HG02870 (cell line): ENCODE measurements around the gene PSMC5.
"Not testable (repeated sequence)": the region's sequence is repeated elsewhere in the genome, so short reads cannot be mapped to it uniquely, and the experiment has no call there.

Experiments
- ATAC-seq: cut with Tn5 transposase; IDR thresholded peaks from one replicate; pipeline ENCODE4 v1.9.1; 2021; ENCODE audit warnings: mild to moderate bottlenecking, moderate library complexity; ENCODE audit not compliant: unreplicated experiment

Gene PSMC5

GRCh38 chr17:63870292-63870665 lies 43.0 kb downstream of the PSMC5 start:
- ATAC-seq, result not testable (repeated sequence)

GRCh38 chr17:63871646-63872365 lies 44.6 kb downstream of the PSMC5 start:
- ATAC-seq, result not testable (repeated sequence)

- not testable (repeated sequence) for ATAC-seq
Observed at GRCh38 chr17:63873577-63873976, 46.3 kb downstream of the PSMC5 start, which contains the start of gene CSH2. TSS of gene CSH2 (minus strand) at chr17:63873677. CDS start at chr17:63873614, 63 bp downstream.

- not testable (repeated sequence) for ATAC-seq
Observed at GRCh38 chr17:63874061-63874626, 46.9 kb downstream of the PSMC5 start.

- not testable (repeated sequence) for ATAC-seq
Observed at GRCh38 chr17:63874693-63875092, 47.5 kb downstream of the PSMC5 start.

GRCh38 chr17:63878413-63878812 lies 51.2 kb downstream of the PSMC5 start:
- ATAC-seq, result not testable (repeated sequence)

- ATAC-seq, result no peak
Observed at GRCh38 chr17:63880706-63881105, 53.5 kb downstream of the PSMC5 start.

- not testable (repeated sequence) for ATAC-seq
Observed at GRCh38 chr17:63881337-63881736, 54.1 kb downstream of the PSMC5 start.
